Pons (tissue), 1 donor: ENCODE measurements around the gene TPSD1.
"Not testable (repeated sequence)": the region's sequence is repeated elsewhere in the genome, so short reads cannot be mapped to it uniquely, and the experiment has no call there.

Experiments used
- DNase-seq: peaks from one replicate; pipeline ENCODE4 v3.0.0-alpha.2; 2016; ENCODE audit warnings: low spot score

The TPSD1 gene

GRCh38 chr16:1220841-1221627 lies 34.8 kb upstream of the TPSD1 start:
- no peak for DNase-seq

DNA sequence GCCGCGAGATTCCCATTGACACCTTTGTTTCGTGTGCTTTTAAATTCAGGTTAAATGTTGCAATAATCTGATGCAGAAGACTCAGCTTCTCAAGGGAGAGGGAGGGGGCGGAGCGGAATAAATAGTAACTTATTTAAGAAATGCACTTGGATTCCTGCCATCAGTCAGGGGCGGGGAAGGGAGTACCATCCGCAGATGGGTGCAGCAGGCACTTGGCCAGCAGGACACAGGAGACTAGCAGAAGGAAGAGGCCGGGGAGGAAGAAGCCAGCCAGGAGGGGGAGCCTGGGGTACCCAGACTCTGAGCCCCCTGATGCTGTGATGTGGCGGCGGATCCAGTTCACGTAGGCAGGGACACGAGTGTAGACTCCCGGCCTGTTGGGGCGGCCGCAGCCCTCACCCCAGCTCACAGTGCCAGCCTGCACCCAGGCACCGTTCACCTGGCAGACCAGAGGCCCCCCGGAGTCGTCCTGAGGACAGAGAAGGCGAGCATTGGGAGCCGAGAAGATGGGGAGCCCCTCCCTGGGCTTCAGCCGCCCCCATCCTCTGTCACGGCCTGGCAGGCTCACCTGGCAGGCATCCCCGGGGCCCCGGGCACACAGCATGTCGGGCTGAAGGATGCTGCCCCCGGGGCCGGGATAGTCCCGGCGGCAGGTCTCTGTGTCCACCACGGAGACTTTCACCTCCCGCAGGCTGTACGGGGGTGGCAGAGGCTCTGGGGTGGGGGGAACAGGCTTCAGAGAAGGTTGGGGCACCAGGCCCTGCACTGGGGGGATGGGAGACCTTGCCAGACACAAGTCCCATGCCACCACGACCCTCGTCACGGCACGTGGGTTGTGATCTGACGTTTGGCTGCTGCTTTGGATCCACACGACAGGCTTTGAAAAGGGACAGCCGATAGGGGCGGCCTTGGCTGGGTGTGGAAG lies 34.0 kb upstream of the TPSD1 start:
- no peak for DNase-seq

GRCh38 chr16:1222553-1223354 lies 33.1 kb upstream of the TPSD1 start:
- no peak for DNase-seq

GRCh38 chr16:1223355-1224214 lies 32.3 kb upstream of the TPSD1 start:
- no peak for DNase-seq

DNA sequence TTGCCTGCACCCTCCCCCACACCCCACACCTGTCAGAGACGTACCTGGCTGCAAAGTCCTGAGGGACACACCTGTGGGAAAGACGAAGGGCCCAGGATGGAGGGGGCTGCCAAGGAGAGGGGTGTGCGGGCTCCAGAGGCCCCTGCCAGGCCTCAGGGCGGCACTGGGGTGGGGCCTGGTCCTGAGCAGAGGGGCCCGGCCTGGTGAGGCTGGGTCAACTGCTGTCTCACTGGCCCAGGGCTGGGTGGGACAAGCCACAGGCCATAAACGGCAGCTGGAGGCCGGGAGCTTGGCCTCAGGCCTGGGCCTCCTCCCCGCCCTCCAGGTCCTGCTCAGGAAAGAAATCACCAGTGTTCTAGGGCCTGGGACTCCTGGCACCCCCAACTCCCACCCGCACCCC lies 31.3 kb upstream of the TPSD1 start:
- DNase-seq, result no peak

DNA sequence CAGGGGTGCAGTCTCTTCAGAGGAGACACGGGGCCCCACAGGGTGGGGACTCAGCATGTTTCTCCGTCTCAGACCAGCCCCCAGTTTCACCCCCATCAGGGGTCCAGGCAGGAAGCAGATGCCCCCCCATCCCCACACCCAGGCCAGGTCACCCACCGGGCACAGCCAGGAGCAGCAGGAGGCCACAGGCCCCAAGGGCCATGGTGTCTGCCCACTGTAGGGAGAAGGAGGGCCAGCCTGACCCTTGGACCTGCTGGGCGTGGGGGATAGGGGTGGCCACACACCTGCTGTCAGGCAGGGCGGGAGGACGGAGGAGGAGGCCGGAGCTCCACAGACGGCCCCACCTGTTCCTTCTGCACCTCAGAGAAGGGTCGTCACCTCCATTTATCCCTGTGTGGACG lies 30.8 kb upstream of the TPSD1 start, which contains the start of gene TPSG1:
TSS of gene TPSG1 (minus strand) at position 218 of the 401 bp plus-strand sequence. CDS start at position 202, 16 bp downstream.
- DNase-seq, result no peak

- not testable (repeated sequence) for DNase-seq
Observed at GRCh38 chr16:1225728-1226311, 30.0 kb upstream of the TPSD1 start.

GRCh38 chr16:1226692-1227091 lies 29.2 kb upstream of the TPSD1 start:
- DNase-seq, result not testable (repeated sequence)

DNA sequence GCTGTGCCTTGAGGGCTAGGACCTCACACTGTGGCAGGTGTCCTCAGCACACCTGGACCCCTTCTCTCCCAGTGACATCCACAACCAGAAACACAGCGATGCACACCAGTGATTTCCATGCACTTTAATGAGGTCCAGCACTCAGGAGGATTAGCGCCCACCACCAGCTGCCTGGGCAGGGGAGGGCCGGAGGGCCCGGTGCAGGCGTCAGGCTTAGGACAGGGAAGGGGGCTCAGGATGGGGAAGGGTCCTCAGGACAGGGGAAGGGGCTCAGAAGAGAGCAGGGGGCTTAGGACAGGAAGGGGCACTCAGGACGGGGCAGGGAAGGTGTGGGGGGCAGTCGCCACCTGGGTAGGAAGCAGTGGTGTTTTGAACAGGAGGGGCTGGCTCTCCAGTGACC lies 27.6 kb upstream of the TPSD1 start:
- DNase-seq, result not testable (repeated sequence)

GRCh38 chr16:1229476-1229875 lies 26.4 kb upstream of the TPSD1 start:
- DNase-seq, result not testable (repeated sequence)

- not testable (repeated sequence) for DNase-seq
Observed at GRCh38 chr16:1230084-1230470, 25.8 kb upstream of the TPSD1 start, which contains the start of gene TPSB2. TPSB2 (minus strand) TSS chr16:1230184; CDS start chr16:1229951, 233 bp downstream.

- DNase-seq, result not testable (repeated sequence)
Observed at GRCh38 chr16:1230471-1231212, 25.2 kb upstream of the TPSD1 start.

GRCh38 chr16:1231301-1231700 lies 24.6 kb upstream of the TPSD1 start:
- DNase-seq, result not testable (repeated sequence)

GRCh38 chr16:1232049-1232748 lies 23.7 kb upstream of the TPSD1 start:
- not testable (repeated sequence) for DNase-seq

DNA sequence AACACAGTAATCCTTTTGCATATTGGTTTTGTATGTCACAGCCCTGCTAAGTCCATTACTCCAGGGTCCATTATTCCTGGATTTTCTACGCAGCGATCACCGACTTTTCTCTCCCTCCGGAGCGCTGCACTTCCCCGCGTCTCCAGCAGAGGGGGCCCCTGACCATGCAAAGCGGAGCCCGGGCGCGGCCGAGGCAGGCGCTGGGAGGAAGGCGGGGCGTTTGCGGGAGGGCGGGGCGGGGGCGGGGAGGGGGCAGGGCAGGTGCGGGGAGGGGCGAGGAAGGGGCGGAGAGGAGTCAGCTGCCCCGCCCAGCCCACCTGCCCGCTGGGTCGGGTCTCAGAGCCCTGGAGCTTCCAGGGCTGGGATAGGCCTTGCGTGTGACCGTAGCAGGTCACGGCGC lies 19.2 kb upstream of the TPSD1 start:
- DNase-seq, result not testable (repeated sequence)

DNA sequence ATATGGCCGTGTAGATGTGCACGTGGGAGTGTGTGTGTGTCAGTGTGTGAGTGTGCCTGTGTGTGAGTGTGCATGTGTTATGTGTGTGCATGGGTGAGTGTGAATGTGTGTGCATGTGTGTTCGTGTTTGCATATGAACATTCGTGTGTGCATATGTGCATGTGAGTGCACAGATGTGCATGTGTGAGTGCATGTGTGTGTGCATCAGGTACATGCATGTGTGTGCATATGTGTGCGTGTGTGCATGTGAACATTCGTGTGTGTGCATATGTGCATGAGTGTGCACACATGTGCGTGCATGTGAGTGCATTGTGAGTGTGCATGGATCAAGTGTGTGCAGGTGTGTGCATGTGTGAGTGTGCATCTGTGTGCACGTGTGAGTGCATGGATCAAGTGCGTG lies 17.9 kb upstream of the TPSD1 start:
- no peak for DNase-seq

DNA sequence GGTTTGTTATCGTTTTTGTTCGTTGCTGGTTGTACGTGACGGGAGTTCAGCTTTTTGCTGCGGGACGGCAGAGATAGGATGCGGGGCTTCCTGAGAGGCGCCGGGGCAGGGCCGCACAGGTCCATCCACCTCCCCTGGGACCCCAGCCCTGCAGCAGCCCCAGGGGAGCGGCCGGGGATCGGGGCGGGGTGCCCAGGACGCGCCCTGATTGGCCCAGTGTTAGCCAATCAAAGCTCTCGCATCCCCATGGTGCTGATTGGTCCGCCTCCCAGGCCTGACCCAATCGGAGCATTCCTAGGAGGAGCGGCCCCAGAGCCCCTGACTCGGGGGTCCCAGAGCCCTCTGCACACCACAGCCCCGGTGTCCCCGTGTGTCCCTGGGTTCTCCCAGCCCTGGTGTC lies 17.0 kb upstream of the TPSD1 start:
- not testable (repeated sequence) for DNase-seq

DNA sequence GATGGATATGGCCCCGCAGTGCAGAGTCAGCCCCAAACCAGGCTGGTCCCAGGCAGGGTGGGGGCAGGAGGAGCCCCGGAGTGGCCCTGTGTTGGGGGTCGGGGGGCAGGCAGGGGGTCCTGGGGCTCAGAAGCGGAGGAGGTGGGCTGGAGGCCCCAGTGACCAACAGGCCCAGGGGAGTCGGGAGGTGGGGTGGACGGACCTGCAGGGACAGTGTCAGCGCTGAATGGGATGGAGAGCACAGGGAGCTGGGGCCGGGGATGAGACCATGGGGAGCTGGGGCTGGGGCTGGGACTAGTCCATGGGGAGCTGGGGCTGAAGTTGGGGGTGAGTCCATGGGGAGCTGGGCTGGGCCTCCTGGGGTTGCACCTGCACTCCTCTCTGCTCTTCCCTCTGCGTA lies 16.3 kb upstream of the TPSD1 start:
- not testable (repeated sequence) for DNase-seq

DNA sequence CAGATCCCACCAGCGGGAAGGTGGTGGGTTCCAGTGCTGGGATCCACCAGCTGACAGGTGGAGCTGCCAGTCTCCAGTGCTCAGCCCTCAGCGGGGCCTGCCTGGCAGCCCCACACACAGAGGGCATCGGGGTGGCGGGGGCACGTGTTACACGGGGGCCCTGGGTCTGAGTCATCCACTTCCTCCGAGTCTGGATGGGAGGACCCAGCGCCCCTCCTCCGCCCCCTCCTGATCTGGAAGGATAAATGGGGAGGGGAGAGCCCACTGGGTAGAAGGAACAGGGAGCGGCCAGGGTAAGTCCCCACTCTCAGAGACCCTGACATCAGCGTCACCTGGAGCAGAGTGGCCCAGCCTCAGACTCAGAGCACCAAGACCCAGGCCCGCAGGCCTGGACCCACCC lies 15.4 kb upstream of the TPSD1 start, which contains the start of gene TPSAB1:
TSS of gene TPSAB1 (plus strand) at position 270 of the 400 bp plus-strand sequence. CDS start 234 bp downstream, outside the sequence.
- DNase-seq, result not testable (repeated sequence)
